Neural progenitor cell (in vitro differentiated cells): ENCODE results near the gene TRIM15. TPM values are rescaled to one million over a fixed set of nuclear protein-coding genes. Genes with fewer than 3 reads are reported as not detected.

Experiments used
- DNase-seq: peaks from one replicate; pipeline ENCODE4 v3.0.0-alpha.2; 2016; ENCODE audit warnings: low spot score
- H2AFZ ChIP-seq: fragments of 200-600 bp; sonication (generic); replicated peaks from 2 replicates; pipeline ENCODE4 v1.6.1; 2016; ENCODE audit warnings: antibody characterized with exemption
- H3F3A ChIP-seq: fragments of 200-600 bp; sonication (generic); 2 replicates; pipeline ENCODE4 v1.6.1; 2016; ENCODE audit warnings: antibody characterized with exemption, low read depth
- H3K27ac ChIP-seq: fragments of 200-600 bp; sonication (generic); 2 replicates; pipeline ENCODE4 v1.5.1; 2016; ENCODE audit warnings: mild to moderate bottlenecking
- H3K27me3 ChIP-seq: fragments of 200-600 bp; sonication (generic); 2 replicates; pipeline ENCODE4 v1.6.1; 2016; ENCODE audit warnings: mild to moderate bottlenecking, moderate library complexity
- H3K36me3 ChIP-seq: fragments of 200-600 bp; sonication (generic); 2 replicates; pipeline ENCODE4 v1.5.1; 2016
- H3K4me1 ChIP-seq: fragments of 200-600 bp; sonication (generic); 2 replicates; pipeline ENCODE4 v1.6.1; 2016; ENCODE audit warnings: mixed run types
- H3K4me2 ChIP-seq: fragments of 200-600 bp; sonication (generic); 2 replicates; pipeline ENCODE4 v1.6.1; 2016
- H3K4me3 ChIP-seq: fragments of 200-600 bp; sonication (generic); 2 replicates; pipeline ENCODE4 v1.5.1; 2016
- H3K79me2 ChIP-seq: fragments of 200-600 bp; sonication (generic); 2 replicates; pipeline ENCODE4 v1.6.1; 2016; ENCODE audit warnings: low read depth
- H3K9ac ChIP-seq: fragments of 200-600 bp; sonication (generic); 2 replicates; pipeline ENCODE4 v1.6.1; 2016
- H3K9me3 ChIP-seq: fragments of 200-600 bp; sonication (generic); 2 replicates; pipeline ENCODE4 v1.5.1; 2016; ENCODE audit warnings: low read depth
- H4K20me1 ChIP-seq: fragments of 200-600 bp; sonication (generic); 2 replicates; pipeline ENCODE4 v1.6.1; 2016; ENCODE audit warnings: low read depth
- H3K27ac Mint-ChIP-seq: 3 replicates; pipeline ENCODE4 v1.8.0; 2021; ENCODE audit warnings: mixed read lengths
- H3K27me3 Mint-ChIP-seq: 2 replicates; pipeline ENCODE4 v1.8.0; 2022; ENCODE audit warnings: low read depth, mild to moderate bottlenecking, inconsistent platforms, moderate library complexity, mixed read lengths; ENCODE audit not compliant: insufficient read depth
- H3K36me3 Mint-ChIP-seq: 3 replicates; pipeline ENCODE4 v1.8.0; 2021; ENCODE audit warnings: mixed read lengths
- H3K4me1 Mint-ChIP-seq: 3 replicates; pipeline ENCODE4 v1.8.0; 2021; ENCODE audit warnings: mixed read lengths
- H3K4me3 Mint-ChIP-seq: 3 replicates; pipeline ENCODE4 v1.8.0; 2021; ENCODE audit warnings: mild to moderate bottlenecking, moderate library complexity, mixed read lengths
- H3K9me3 Mint-ChIP-seq: 3 replicates; pipeline ENCODE4 v1.8.0; 2020; ENCODE audit warnings: mixed read lengths
- EZH2 ChIP-seq: fragments of 200-600 bp; sonication (generic); IDR thresholded peaks from 2 replicates; pipeline ENCODE4 v1.6.1; 2017; ENCODE audit warnings: antibody characterized with exemption, mild to moderate bottlenecking, moderate library complexity
- EZH2phosphoT487 ChIP-seq: fragments of 200-600 bp; sonication (generic); IDR thresholded peaks from 2 replicates; pipeline ENCODE4 v1.6.1; 2017; ENCODE audit warnings: antibody characterized with exemption
- total RNA-seq: library from RNA; depleted of rRNA; stranded (reverse); fragments of >200 nt; gene quantifications from 2 replicates; pipeline ENCODE4 v1.2.3, GENCODE V29; 2015; ENCODE audit warnings: low replicate concordance
- TF ChIP-seq, protein P1 (sequence below): fragments of 200-600 bp; sonication (generic); IDR thresholded peaks from 2 replicates; pipeline ENCODE4 v1.5.1; 2017; ENCODE audit warnings: antibody characterized with exemption, mild to moderate bottlenecking

TRIM15 gene
- total RNA-seq, 1 donor from 2014 or later: not detected

DNA sequence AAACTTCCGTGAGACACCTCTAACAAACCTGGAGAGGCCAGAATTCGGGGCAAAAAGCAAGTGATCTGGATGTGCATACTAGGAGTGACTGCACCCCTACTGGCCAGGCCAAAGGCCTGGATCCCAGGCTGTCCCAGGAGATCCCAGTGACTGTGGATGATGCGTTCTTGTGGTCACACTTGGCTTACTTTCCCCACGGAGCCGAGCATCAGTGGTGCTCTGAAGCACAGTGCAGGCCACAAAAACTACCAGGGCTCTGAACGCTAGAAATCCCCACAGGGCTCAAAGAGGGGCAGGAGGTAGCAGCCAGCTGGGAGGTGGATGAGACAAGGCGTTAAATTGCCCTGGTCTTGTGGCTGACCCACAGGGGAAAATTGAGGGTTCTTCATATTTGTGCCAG is 42.8 kb downstream of the TRIM15 start:
- Mint-ChIP-seq H3K4me3 (peak overlapping the region; percentile 63), H3K27ac (no peak overlapping the region), H3K9me3 (no peaks in the 10 kb centered on the region), H3K36me3 (peaks cover 11% of the 10 kb centered on the region), H3K27me3 (no peaks in the 10 kb centered on the region), H3K4me1 (peaks cover 52% of the 10 kb centered on the region)
- Histone ChIP-seq H3K79me2 (peaks cover 30% of the 10 kb centered on the region), H3F3A (peaks cover 22% of the 10 kb centered on the region), H3K4me2 (no peak overlapping the region), H4K20me1 (peaks cover 21% of the 10 kb centered on the region), H3K27ac (no peak overlapping the region), H3K9me3 (no peaks in the 10 kb centered on the region), H3K9ac (no peak overlapping the region), H2AFZ (no peak overlapping the region), H3K36me3 (no peaks in the 10 kb centered on the region), H3K4me3 (no peak overlapping the region), H3K4me1 (peaks cover 29% of the 10 kb centered on the region), H3K27me3 (no peaks in the 10 kb centered on the region)
- TF ChIP-seq, protein P1, sequence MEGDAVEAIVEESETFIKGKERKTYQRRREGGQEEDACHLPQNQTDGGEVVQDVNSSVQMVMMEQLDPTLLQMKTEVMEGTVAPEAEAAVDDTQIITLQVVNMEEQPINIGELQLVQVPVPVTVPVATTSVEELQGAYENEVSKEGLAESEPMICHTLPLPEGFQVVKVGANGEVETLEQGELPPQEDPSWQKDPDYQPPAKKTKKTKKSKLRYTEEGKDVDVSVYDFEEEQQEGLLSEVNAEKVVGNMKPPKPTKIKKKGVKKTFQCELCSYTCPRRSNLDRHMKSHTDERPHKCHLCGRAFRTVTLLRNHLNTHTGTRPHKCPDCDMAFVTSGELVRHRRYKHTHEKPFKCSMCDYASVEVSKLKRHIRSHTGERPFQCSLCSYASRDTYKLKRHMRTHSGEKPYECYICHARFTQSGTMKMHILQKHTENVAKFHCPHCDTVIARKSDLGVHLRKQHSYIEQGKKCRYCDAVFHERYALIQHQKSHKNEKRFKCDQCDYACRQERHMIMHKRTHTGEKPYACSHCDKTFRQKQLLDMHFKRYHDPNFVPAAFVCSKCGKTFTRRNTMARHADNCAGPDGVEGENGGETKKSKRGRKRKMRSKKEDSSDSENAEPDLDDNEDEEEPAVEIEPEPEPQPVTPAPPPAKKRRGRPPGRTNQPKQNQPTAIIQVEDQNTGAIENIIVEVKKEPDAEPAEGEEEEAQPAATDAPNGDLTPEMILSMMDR: no peak
- TF ChIP-seq EZH2phosphoT487: no peak
- TF ChIP-seq EZH2: no peak
- DNase-seq: no peak

DNA sequence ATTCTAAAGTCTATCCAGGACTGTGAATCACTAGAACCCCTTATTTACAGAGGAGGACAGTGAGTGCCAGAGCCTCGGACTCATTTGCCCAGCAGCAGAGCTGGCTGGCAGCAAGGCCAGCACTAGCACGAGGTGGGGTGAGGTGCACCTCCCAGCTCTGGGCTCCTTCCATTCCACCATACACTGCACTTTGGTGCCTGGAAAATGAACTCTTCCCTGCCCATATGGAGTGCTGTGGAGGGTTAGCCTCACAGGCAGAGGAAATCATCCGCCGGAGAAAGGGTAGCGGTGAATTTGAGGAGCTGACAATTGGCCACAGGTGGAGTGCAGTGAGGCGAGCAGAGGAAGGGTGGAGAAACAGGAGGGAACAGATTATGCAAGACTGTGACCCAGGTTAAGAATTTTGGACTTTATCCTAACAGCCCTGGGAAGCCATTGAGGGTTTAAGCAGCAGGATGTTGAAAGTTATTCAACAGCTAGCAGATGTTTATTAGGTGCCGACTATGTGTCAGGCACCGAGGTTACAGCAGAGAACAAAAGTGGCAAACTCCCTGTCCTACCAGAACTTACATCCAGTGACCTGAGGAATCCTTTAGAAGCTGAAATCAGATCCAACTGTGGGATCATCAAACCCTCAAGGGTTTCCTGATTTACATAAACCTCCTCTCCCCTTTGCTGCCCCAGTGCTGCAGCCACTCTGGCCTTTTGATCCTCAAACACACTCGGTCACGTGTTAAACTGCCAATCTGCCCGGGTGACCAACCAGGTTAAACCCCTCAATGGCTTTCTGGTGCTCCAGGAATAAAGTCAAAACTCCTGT is 43.7 kb downstream of the TRIM15 start:
- DNase-seq: peak; percentile 58
- Histone ChIP-seq H3K4me1 (peaks cover 35% of the 10 kb centered on the region), H2AFZ (no peak overlapping the region), H4K20me1 (peaks cover 29% of the 10 kb centered on the region), H3F3A (peaks cover 22% of the 10 kb centered on the region), H3K27ac (peak overlapping the region; percentile 78), H3K36me3 (no peaks in the 10 kb centered on the region), H3K9me3 (no peaks in the 10 kb centered on the region), H3K4me2 (peak overlapping the region; percentile 46), H3K27me3 (no peaks in the 10 kb centered on the region), H3K4me3 (no peak overlapping the region), H3K79me2 (peaks cover 39% of the 10 kb centered on the region), H3K9ac (no peak overlapping the region)
- Mint-ChIP-seq H3K9me3 (no peaks in the 10 kb centered on the region), H3K27ac (peak overlapping the region; percentile 69), H3K27me3 (no peaks in the 10 kb centered on the region), H3K36me3 (peaks cover 11% of the 10 kb centered on the region), H3K4me3 (no peak overlapping the region), H3K4me1 (peaks cover 60% of the 10 kb centered on the region)
- TF ChIP-seq EZH2phosphoT487: no peak
- TF ChIP-seq, protein P1: no peak

DNA sequence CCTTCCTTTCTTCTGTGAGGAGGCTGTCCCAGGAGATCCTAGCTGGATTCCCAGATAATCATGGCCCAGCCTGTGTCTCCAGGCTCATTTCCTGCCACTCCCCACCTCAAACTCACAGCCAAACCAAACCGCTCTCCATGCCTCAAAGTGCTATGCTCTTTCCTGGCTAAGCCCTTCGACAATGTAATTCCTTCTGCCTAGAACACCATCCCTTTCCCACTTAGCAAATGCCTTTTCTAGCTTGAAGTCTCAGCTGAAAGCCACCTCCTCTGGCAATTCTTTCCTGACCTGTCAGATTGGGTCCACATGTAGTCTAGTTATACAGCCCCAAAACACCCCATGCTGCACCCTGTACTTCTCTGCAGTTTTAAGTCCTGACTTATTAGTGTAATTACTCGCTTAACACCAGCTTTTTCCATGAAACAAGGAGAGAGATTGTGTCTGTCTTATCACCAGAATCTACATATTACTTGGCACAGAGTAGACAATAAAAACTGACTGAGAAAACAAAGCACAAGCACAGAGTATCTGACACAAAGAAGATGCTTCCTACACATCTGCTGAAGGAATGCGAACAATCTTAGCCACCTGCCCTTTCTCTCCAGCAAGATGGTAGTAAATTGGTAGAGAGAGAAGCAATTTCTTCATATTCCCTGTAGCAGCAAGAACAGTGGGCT is 44.4 kb downstream of the TRIM15 start:
- H3K36me3 ChIP-seq: no peaks in the 10 kb centered on the region
- Mint-ChIP-seq H3K27ac (peak overlapping the region; percentile 6), H3K4me1 (peaks cover 65% of the 10 kb centered on the region), H3K9me3 (no peaks in the 10 kb centered on the region), H3K27me3 (no peaks in the 10 kb centered on the region), H3K4me3 (no peak overlapping the region), H3K36me3 (peaks cover 11% of the 10 kb centered on the region)
- no peak overlapping the region for H2AFZ ChIP-seq
- H4K20me1 ChIP-seq: peaks cover 37% of the 10 kb centered on the region
- no peaks in the 10 kb centered on the region for H3K27me3 ChIP-seq
- DNase-seq: peak; percentile 18
- H3K27ac ChIP-seq: peak overlapping the region; percentile 78
- H3K4me1 ChIP-seq: peaks cover 41% of the 10 kb centered on the region
- H3K79me2 ChIP-seq: peaks cover 45% of the 10 kb centered on the region
- TF ChIP-seq EZH2: no peak
- no peak for TF ChIP-seq EZH2phosphoT487
- TF ChIP-seq, protein P1: no peak
- H3K9me3 ChIP-seq: no peaks in the 10 kb centered on the region
- peaks cover 27% of the 10 kb centered on the region for H3F3A ChIP-seq
- no peak overlapping the region for H3K9ac ChIP-seq
- no peak overlapping the region for H3K4me3 ChIP-seq
- peak overlapping the region; percentile 46 for H3K4me2 ChIP-seq
